Measurements from ENCODE around the gene PARD6G. TPM values are rescaled to one million over a fixed set of nuclear protein-coding genes. Genes with fewer than 3 reads are reported as not detected.

Gene PARD6G
- total RNA-seq, 4 donors from 2014 or later, result 0.40 to 3.3 (median 1.3) TPM

GRCh38 chr18:80201739-80202138 is 45.6 kb downstream of the PARD6G start:
- Histone ChIP-seq H3K36me3 (no peaks in the 10 kb centered on the region), H3K9me3 (no peaks in the 10 kb centered on the region), H3K4me3 (no peak overlapping the region), H3K4me1 (no peaks in the 10 kb centered on the region), H3K27me3 (no peaks in the 10 kb centered on the region), H3K27ac (no peak overlapping the region)
- 70% methylated on average over 9 of the region's 9 CpGs; no CpG with 5 or more reads in 1 of the 2 donors for WGBS, 2 donors (ENCODE audit: low coverage in 1 of 2)
- in situ Hi-C loops (cut with MboI; ENCODE audit: low pct_ligation_motif_present in 1 of 4, low pct_unique_long_range_greater_than_20kb in 1 of 4, low sequenced_read_pairs in 3 of 4) (no loop called here), intact Hi-C loops (cut with DNase I; ENCODE audit: low total_unique reads) (no loop called here)
- no peak for TF ChIP-seq EP300 (IDR thresholded peaks at IDR 0.05; ENCODE audit: low read depth)
- TF ChIP-seq POLR2AphosphoS5 (IDR thresholded peaks at IDR 0.05), result no peak
- TF ChIP-seq CTCF (IDR thresholded peaks at IDR 0.05), result no peak
- TF ChIP-seq POLR2A (IDR thresholded peaks at IDR 0.05), result no peak
- no peak for DNase-seq

GRCh38 chr18:80200932-80201672 is 46.2 kb downstream of the PARD6G start:
- no peak for TF ChIP-seq CTCF (IDR thresholded peaks at IDR 0.05)
- TF ChIP-seq POLR2AphosphoS5 (IDR thresholded peaks at IDR 0.05), result no peak
- no peak for TF ChIP-seq EP300 (IDR thresholded peaks at IDR 0.05; ENCODE audit: low read depth)
- no peak for TF ChIP-seq POLR2A (IDR thresholded peaks at IDR 0.05)

GRCh38 chr18:80200171-80200931 is 47.0 kb downstream of the PARD6G start:
- H3K27ac ChIP-seq, result no peak overlapping the region

More at GRCh38 chr18:80200932-80201672, 46.2 kb downstream of the PARD6G start:
- H3K27me3 ChIP-seq, result no peaks in the 10 kb centered on the region
- intact Hi-C loops (cut with DNase I; ENCODE audit: low total_unique reads) (no loop called here), in situ Hi-C loops (cut with MboI; ENCODE audit: low pct_ligation_motif_present in 1 of 4, low pct_unique_long_range_greater_than_20kb in 1 of 4, low sequenced_read_pairs in 3 of 4) (no loop called here)
- H3K9me3 ChIP-seq, result no peaks in the 10 kb centered on the region
- H3K36me3 ChIP-seq, result no peaks in the 10 kb centered on the region
- no peak overlapping the region for H3K27ac ChIP-seq
- H3K4me1 ChIP-seq, result no peaks in the 10 kb centered on the region
- DNase-seq, result no peak
- 64 to 76% methylated on average over 3 to 14 of the region's 17 CpGs for WGBS, 2 donors (ENCODE audit: low coverage in 1 of 2)
- no peak overlapping the region for H3K4me3 ChIP-seq

More at GRCh38 chr18:80200171-80200931, 47.0 kb downstream of the PARD6G start:
- DNase-seq, result no peak
- in situ Hi-C loops (cut with MboI; ENCODE audit: low pct_ligation_motif_present in 1 of 4, low pct_unique_long_range_greater_than_20kb in 1 of 4, low sequenced_read_pairs in 3 of 4) (no loop called here), intact Hi-C loops (cut with DNase I; ENCODE audit: low total_unique reads) (no loop called here)
- no peaks in the 10 kb centered on the region for H3K36me3 ChIP-seq
- H3K9me3 ChIP-seq, result no peaks in the 10 kb centered on the region
- H3K4me1 ChIP-seq, result no peaks in the 10 kb centered on the region
- H3K27me3 ChIP-seq, result no peaks in the 10 kb centered on the region
- no peak overlapping the region for H3K4me3 ChIP-seq
- WGBS, 2 donors (ENCODE audit: low coverage in 1 of 2), result 60 to 61% methylated on average over 1 to 17 of the region's 17 CpGs
- TF ChIP-seq CTCF (IDR thresholded peaks at IDR 0.05) (no peak), POLR2AphosphoS5 (IDR thresholded peaks at IDR 0.05) (no peak)
